Endothelial cell of hepatic sinusoid (primary cell): ENCODE results near the gene HID1.
"Not testable (repeated sequence)": the region's sequence is repeated elsewhere in the genome, so short reads cannot be mapped to it uniquely, and the experiment has no call there.

Experiments used
- in situ Hi-C: cut with HindIII; loops from 2 replicates; pipeline ENCODE4 v1.10.0; 2017; ENCODE audit warnings: low sequenced_read_pairs

Gene HID1

GRCh38 chr17:74969501-74969900 is 3.1 kb downstream of the HID1 start:
- in situ Hi-C loops = not testable (repeated sequence)

GRCh38 chr17:74968361-74968780 is 4.2 kb downstream of the HID1 start:
- in situ Hi-C loops = no loop called here

- in situ Hi-C loops = no loop called here
Observed at GRCh38 chr17:74964988-74965622, 7.5 kb downstream of the HID1 start.

GRCh38 chr17:74964246-74964761 is 8.3 kb downstream of the HID1 start:
- in situ Hi-C loops = no loop called here

- in situ Hi-C loops = no loop called here
Observed at GRCh38 chr17:74963656-74964055, 8.9 kb downstream of the HID1 start.

GRCh38 chr17:74962622-74963394 is 9.8 kb downstream of the HID1 start:
- in situ Hi-C loops = no loop called here

- in situ Hi-C loops = no loop called here
Observed at GRCh38 chr17:74961657-74962350, 10.8 kb downstream of the HID1 start.

- in situ Hi-C loops = no loop called here
Observed at GRCh38 chr17:74960570-74961342, 11.8 kb downstream of the HID1 start.

- in situ Hi-C loops = loop anchor here (5.0 kb wide), 1 partner anchor 57 kb away; no protein-coding TSS in a partner anchor
Observed at GRCh38 chr17:74959826-74960515, 12.6 kb downstream of the HID1 start.

- in situ Hi-C loops = loop anchor here (5.0 kb wide), 1 partner anchor 59 kb away; no protein-coding TSS in a partner anchor
Observed at GRCh38 chr17:74957935-74958740, 14.4 kb downstream of the HID1 start.

- in situ Hi-C loops = loop anchor here (5.0 kb wide), 1 partner anchor 61 kb away; no protein-coding TSS in a partner anchor
Observed at GRCh38 chr17:74956093-74956492, 16.5 kb downstream of the HID1 start.

GRCh38 chr17:74954665-74955421 is 17.7 kb downstream of the HID1 start:
- in situ Hi-C loops = loop anchor here (5.0 kb wide), 1 partner anchor 62 kb away; no protein-coding TSS in a partner anchor

- in situ Hi-C loops = no loop called here
Observed at GRCh38 chr17:74954115-74954514, 18.4 kb downstream of the HID1 start.

- in situ Hi-C loops = no loop called here
Observed at GRCh38 chr17:74953134-74953687, 19.3 kb downstream of the HID1 start.

GRCh38 chr17:74952431-74953133 is 20.0 kb downstream of the HID1 start:
- in situ Hi-C loops = no loop called here

GRCh38 chr17:74951680-74952421 is 20.7 kb downstream of the HID1 start:
- in situ Hi-C loops = no loop called here

- in situ Hi-C loops = no loop called here
Observed at GRCh38 chr17:74951065-74951464, 21.5 kb downstream of the HID1 start.
